ENCODE measurements around the gene PLCH2.

The PLCH2 gene

GRCh38 chr1:2530513-2531361 is 54.6 kb downstream of the PLCH2 start:
- peaks cover 7 to 14% of the 10 kb centered on the region in 2 donors for H3K27me3 ChIP-seq (ENCODE audit: control insufficient read depth in 2 of 2, insufficient read depth in 2 of 2, low read length in 2 of 2)
- H3K27ac ChIP-seq (ENCODE audit: low read depth in 2 of 2, low read length in 2 of 2), result peak overlapping the region; percentile 42 to 75

DNA sequence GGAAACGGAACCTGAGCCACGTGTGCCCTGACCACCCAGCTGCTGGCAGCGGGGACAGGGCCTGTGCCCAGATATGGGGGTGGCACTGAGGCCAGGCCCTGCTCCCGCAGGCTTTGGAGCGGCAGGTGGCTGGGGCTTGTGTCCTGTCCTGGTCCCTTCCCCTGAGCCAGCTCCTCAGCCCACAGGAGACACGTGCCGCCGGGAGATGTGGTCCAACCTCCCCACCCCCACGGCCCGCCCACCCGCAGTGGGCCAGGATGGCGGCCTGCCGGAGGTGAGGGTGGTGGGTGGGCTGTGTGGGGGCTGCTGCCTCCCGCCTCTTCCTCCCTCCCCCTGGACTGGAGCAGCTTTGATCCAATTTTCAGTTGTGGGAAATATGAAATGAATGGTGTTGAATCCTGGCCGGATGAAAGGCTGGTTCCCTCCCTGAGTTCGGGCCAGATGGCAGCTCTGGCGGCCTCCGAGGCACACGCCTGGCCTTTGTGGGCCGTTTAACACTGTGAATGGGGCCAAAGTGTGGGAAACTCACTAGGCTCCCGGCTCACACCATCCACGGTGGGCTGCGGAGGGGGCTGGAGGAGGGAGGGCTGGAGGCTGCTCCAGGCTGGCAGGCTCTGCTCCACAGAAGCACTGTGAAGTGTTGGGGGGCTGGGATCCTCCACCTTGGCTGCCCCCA is 56.5 kb downstream of the PLCH2 start:
- Histone ChIP-seq H3K4me1 (ENCODE audit: control insufficient read depth in 2 of 2, insufficient read depth in 2 of 2, low read length in 2 of 2) (peaks cover 37 to 40% of the 10 kb centered on the region in 2 donors), H3K27me3 (ENCODE audit: control insufficient read depth in 2 of 2, insufficient read depth in 2 of 2, low read length in 2 of 2) (peaks cover 7 to 21% of the 10 kb centered on the region in 2 donors), H3K4me3 (ENCODE audit: low read length in 2 of 2) (no peak overlapping the region), H3K36me3 (ENCODE audit: control insufficient read depth in 2 of 2, insufficient read depth in 2 of 2, low read length in 2 of 2) (no peaks in the 10 kb centered on the region), H3K27ac (ENCODE audit: low read depth in 2 of 2, low read length in 2 of 2) (no peak overlapping the region), H3K9me3 (ENCODE audit: control insufficient read depth in 2 of 2, low read length in 2 of 2) (no peaks in the 10 kb centered on the region), H3K9ac (ENCODE audit: low read depth in 1 of 2, low read length in 2 of 2) (no peak overlapping the region)

More at GRCh38 chr1:2530513-2531361, 54.6 kb downstream of the PLCH2 start:
- Histone ChIP-seq H3K36me3 (ENCODE audit: control insufficient read depth in 2 of 2, insufficient read depth in 2 of 2, low read length in 2 of 2) (no peaks in the 10 kb centered on the region), H3K4me1 (ENCODE audit: control insufficient read depth in 2 of 2, insufficient read depth in 2 of 2, low read length in 2 of 2) (peaks cover 40 to 42% of the 10 kb centered on the region in 2 donors), H3K4me3 (ENCODE audit: low read length in 2 of 2) (peak overlapping the region in 1 of 2 donors; percentile 20), H3K9me3 (ENCODE audit: control insufficient read depth in 2 of 2, low read length in 2 of 2) (no peaks in the 10 kb centered on the region), H3K9ac (ENCODE audit: low read depth in 1 of 2, low read length in 2 of 2) (no peak overlapping the region)

- no peaks in the 10 kb centered on the region for H3K9me3 ChIP-seq (ENCODE audit: control insufficient read depth in 2 of 2, low read length in 2 of 2)
Observed at GRCh38 chr1:2533365-2533764, 57.3 kb downstream of the PLCH2 start.

GRCh38 chr1:2534315-2534686 is 58.2 kb downstream of the PLCH2 start:
- Histone ChIP-seq H3K9ac (ENCODE audit: low read depth in 1 of 2, low read length in 2 of 2) (peak overlapping the region in 1 of 2 donors; percentile 22), H3K27ac (ENCODE audit: low read depth in 2 of 2, low read length in 2 of 2) (no peak overlapping the region), H3K27me3 (ENCODE audit: control insufficient read depth in 2 of 2, insufficient read depth in 2 of 2, low read length in 2 of 2) (peaks cover 7 to 23% of the 10 kb centered on the region in 2 donors), H3K9me3 (ENCODE audit: control insufficient read depth in 2 of 2, low read length in 2 of 2) (no peaks in the 10 kb centered on the region), H3K4me1 (ENCODE audit: control insufficient read depth in 2 of 2, insufficient read depth in 2 of 2, low read length in 2 of 2) (peaks cover 28 to 37% of the 10 kb centered on the region in 2 donors), H3K4me3 (ENCODE audit: low read length in 2 of 2) (no peak overlapping the region), H3K36me3 (ENCODE audit: control insufficient read depth in 2 of 2, insufficient read depth in 2 of 2, low read length in 2 of 2) (no peaks in the 10 kb centered on the region)

More at GRCh38 chr1:2533365-2533764, 57.3 kb downstream of the PLCH2 start:
- peaks cover 33 to 41% of the 10 kb centered on the region in 2 donors for H3K4me1 ChIP-seq (ENCODE audit: control insufficient read depth in 2 of 2, insufficient read depth in 2 of 2, low read length in 2 of 2)
- no peak overlapping the region for H3K9ac ChIP-seq (ENCODE audit: low read depth in 1 of 2, low read length in 2 of 2)
- H3K36me3 ChIP-seq (ENCODE audit: control insufficient read depth in 2 of 2, insufficient read depth in 2 of 2, low read length in 2 of 2), result no peaks in the 10 kb centered on the region
- no peak overlapping the region for H3K4me3 ChIP-seq (ENCODE audit: low read length in 2 of 2)
- H3K27ac ChIP-seq (ENCODE audit: low read depth in 2 of 2, low read length in 2 of 2), result no peak overlapping the region
- peaks cover 7 to 22% of the 10 kb centered on the region in 2 donors for H3K27me3 ChIP-seq (ENCODE audit: control insufficient read depth in 2 of 2, insufficient read depth in 2 of 2, low read length in 2 of 2)

- Histone ChIP-seq H3K9ac (ENCODE audit: low read depth in 1 of 2, low read length in 2 of 2) (peak overlapping the region in 1 of 2 donors; percentile 22), H3K27me3 (ENCODE audit: control insufficient read depth in 2 of 2, insufficient read depth in 2 of 2, low read length in 2 of 2) (peaks cover 7 to 23% of the 10 kb centered on the region in 2 donors), H3K4me3 (ENCODE audit: low read length in 2 of 2) (peak overlapping the region in 1 of 2 donors; percentile 10), H3K36me3 (ENCODE audit: control insufficient read depth in 2 of 2, insufficient read depth in 2 of 2, low read length in 2 of 2) (no peaks in the 10 kb centered on the region), H3K27ac (ENCODE audit: low read depth in 2 of 2, low read length in 2 of 2) (peak overlapping the region in 1 of 2 donors; percentile 28), H3K9me3 (ENCODE audit: control insufficient read depth in 2 of 2, low read length in 2 of 2) (no peaks in the 10 kb centered on the region), H3K4me1 (ENCODE audit: control insufficient read depth in 2 of 2, insufficient read depth in 2 of 2, low read length in 2 of 2) (peaks cover 28 to 36% of the 10 kb centered on the region in 2 donors)
Observed at GRCh38 chr1:2534687-2535441, 58.8 kb downstream of the PLCH2 start.

- Histone ChIP-seq H3K4me3 (ENCODE audit: low read length in 2 of 2) (no peak overlapping the region), H3K36me3 (ENCODE audit: control insufficient read depth in 2 of 2, insufficient read depth in 2 of 2, low read length in 2 of 2) (no peaks in the 10 kb centered on the region), H3K27me3 (ENCODE audit: control insufficient read depth in 2 of 2, insufficient read depth in 2 of 2, low read length in 2 of 2) (peaks cover 7 to 26% of the 10 kb centered on the region in 2 donors), H3K9ac (ENCODE audit: low read depth in 1 of 2, low read length in 2 of 2) (no peak overlapping the region), H3K27ac (ENCODE audit: low read depth in 2 of 2, low read length in 2 of 2) (peak overlapping the region in 1 of 2 donors; percentile 28), H3K9me3 (ENCODE audit: control insufficient read depth in 2 of 2, low read length in 2 of 2) (no peaks in the 10 kb centered on the region), H3K4me1 (ENCODE audit: control insufficient read depth in 2 of 2, insufficient read depth in 2 of 2, low read length in 2 of 2) (peaks cover 28 to 34% of the 10 kb centered on the region in 2 donors)
Observed at GRCh38 chr1:2535455-2535854, 59.4 kb downstream of the PLCH2 start.

DNA sequence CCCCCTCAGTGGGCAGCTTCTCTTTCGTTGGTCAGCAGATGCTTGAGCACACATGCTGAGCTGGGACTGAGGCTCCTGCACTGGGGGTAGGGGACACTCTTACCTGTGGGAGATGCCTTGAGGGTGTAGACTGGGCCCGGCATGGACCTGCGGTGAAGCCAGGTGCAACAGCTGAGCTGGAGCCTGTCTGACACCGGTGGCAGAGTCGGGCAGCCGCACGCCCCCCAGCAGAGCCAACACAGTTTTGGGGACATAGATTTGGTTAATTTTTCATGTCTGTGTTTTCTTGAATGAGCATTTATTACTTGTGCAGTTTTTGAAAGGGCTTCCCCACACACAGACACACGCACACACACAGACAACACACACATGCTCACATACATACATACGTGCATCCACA is 59.9 kb downstream of the PLCH2 start:
- Histone ChIP-seq H3K27ac (ENCODE audit: low read depth in 2 of 2, low read length in 2 of 2) (no peak overlapping the region), H3K27me3 (ENCODE audit: control insufficient read depth in 2 of 2, insufficient read depth in 2 of 2, low read length in 2 of 2) (peaks cover 7 to 25% of the 10 kb centered on the region in 2 donors), H3K9ac (ENCODE audit: low read depth in 1 of 2, low read length in 2 of 2) (no peak overlapping the region), H3K4me1 (ENCODE audit: control insufficient read depth in 2 of 2, insufficient read depth in 2 of 2, low read length in 2 of 2) (peaks cover 24 to 30% of the 10 kb centered on the region in 2 donors), H3K9me3 (ENCODE audit: control insufficient read depth in 2 of 2, low read length in 2 of 2) (no peaks in the 10 kb centered on the region), H3K36me3 (ENCODE audit: control insufficient read depth in 2 of 2, insufficient read depth in 2 of 2, low read length in 2 of 2) (no peaks in the 10 kb centered on the region), H3K4me3 (ENCODE audit: low read length in 2 of 2) (no peak overlapping the region)

DNA sequence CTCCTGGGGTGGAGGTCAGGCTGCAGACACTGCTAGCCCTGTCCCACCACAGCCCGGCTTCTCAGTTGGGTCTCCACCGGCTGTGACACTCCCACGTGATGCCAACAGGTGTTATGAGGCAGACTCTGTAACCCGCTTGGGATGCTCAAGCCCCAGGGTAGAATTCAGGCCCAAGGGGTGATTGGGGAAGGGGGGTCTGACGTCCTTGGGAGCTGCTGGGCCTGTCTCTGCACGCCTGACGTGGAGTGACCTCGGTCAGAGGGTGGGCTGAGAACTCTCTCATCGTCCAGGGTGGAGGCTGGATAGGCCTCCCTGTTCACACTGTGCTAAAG is 61.7 kb downstream of the PLCH2 start:
- Histone ChIP-seq H3K4me1 (ENCODE audit: control insufficient read depth in 2 of 2, insufficient read depth in 2 of 2, low read length in 2 of 2) (peaks cover 30 to 38% of the 10 kb centered on the region in 2 donors), H3K27me3 (ENCODE audit: control insufficient read depth in 2 of 2, insufficient read depth in 2 of 2, low read length in 2 of 2) (peaks cover 3 to 15% of the 10 kb centered on the region in 2 donors), H3K36me3 (ENCODE audit: control insufficient read depth in 2 of 2, insufficient read depth in 2 of 2, low read length in 2 of 2) (no peaks in the 10 kb centered on the region), H3K9ac (ENCODE audit: low read depth in 1 of 2, low read length in 2 of 2) (no peak overlapping the region), H3K9me3 (ENCODE audit: control insufficient read depth in 2 of 2, low read length in 2 of 2) (no peaks in the 10 kb centered on the region), H3K27ac (ENCODE audit: low read depth in 2 of 2, low read length in 2 of 2) (no peak overlapping the region), H3K4me3 (ENCODE audit: low read length in 2 of 2) (no peak overlapping the region)

GRCh38 chr1:2538376-2538775 is 62.3 kb downstream of the PLCH2 start:
- no peaks in the 10 kb centered on the region for H3K36me3 ChIP-seq (ENCODE audit: control insufficient read depth in 2 of 2, insufficient read depth in 2 of 2, low read length in 2 of 2)
- no peaks in the 10 kb centered on the region for H3K9me3 ChIP-seq (ENCODE audit: control insufficient read depth in 2 of 2, low read length in 2 of 2)
- peaks cover 0 to 15% of the 10 kb centered on the region in 2 donors for H3K27me3 ChIP-seq (ENCODE audit: control insufficient read depth in 2 of 2, insufficient read depth in 2 of 2, low read length in 2 of 2)
- no peak overlapping the region for H3K4me3 ChIP-seq (ENCODE audit: low read length in 2 of 2)
- H3K4me1 ChIP-seq (ENCODE audit: control insufficient read depth in 2 of 2, insufficient read depth in 2 of 2, low read length in 2 of 2), result peaks cover 30 to 38% of the 10 kb centered on the region in 2 donors
- H3K27ac ChIP-seq (ENCODE audit: low read depth in 2 of 2, low read length in 2 of 2), result no peak overlapping the region
- H3K9ac ChIP-seq (ENCODE audit: low read depth in 1 of 2, low read length in 2 of 2), result no peak overlapping the region
